ENCODE results near the gene SACM1L. TPM values are rescaled to one million over a fixed set of nuclear protein-coding genes. Genes with fewer than 3 reads are reported as not detected.

The SACM1L gene, protein sequence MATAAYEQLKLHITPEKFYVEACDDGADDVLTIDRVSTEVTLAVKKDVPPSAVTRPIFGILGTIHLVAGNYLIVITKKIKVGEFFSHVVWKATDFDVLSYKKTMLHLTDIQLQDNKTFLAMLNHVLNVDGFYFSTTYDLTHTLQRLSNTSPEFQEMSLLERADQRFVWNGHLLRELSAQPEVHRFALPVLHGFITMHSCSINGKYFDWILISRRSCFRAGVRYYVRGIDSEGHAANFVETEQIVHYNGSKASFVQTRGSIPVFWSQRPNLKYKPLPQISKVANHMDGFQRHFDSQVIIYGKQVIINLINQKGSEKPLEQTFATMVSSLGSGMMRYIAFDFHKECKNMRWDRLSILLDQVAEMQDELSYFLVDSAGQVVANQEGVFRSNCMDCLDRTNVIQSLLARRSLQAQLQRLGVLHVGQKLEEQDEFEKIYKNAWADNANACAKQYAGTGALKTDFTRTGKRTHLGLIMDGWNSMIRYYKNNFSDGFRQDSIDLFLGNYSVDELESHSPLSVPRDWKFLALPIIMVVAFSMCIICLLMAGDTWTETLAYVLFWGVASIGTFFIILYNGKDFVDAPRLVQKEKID
- 100 to 1,000 TPM; 149 to 161 TPM for total RNA-seq
- polyA plus RNA-seq (2013, experiment 1 of 2), result 63.0 TPM
- polyA plus RNA-seq (2013, experiment 2 of 2), result 66.3 TPM
- long read RNA-seq, experiment 1, transcript SACM1L-201 (20 exons, 3,723 nt), result major isoform, 9 of 55 reads
- long read RNA-seq, experiment 1, partial matches to known transcripts, result 33 of 55 reads
- long read RNA-seq, experiment 1, other reads (novel, unspliced or antisense), result 11 of 55 reads
- long read RNA-seq, experiment 2, transcript SACM1L-205 (19 exons, 2,013 nt), result minor isoform, 8 of 252 reads
- long read RNA-seq, experiment 2, transcript SACM1L-201 (20 exons, 3,723 nt), result major isoform, 166 of 252 reads
- long read RNA-seq, experiment 2, transcript SACM1L-202 (21 exons, 2,164 nt), result minor isoform, 5 of 252 reads
- long read RNA-seq, experiment 2, partial matches to known transcripts, result 40 of 252 reads
- long read RNA-seq, experiment 2, other reads (novel, unspliced or antisense), result 29 of 252 reads
- long read RNA-seq, experiment 3, transcript SACM1L-202 (21 exons, 2,164 nt), result minor isoform, 6 of 260 reads
- long read RNA-seq, experiment 3, transcript SACM1L-201 (20 exons, 3,723 nt), result major isoform, 185 of 260 reads
- long read RNA-seq, experiment 3, transcript SACM1L-205 (19 exons, 2,013 nt), result minor isoform, 7 of 260 reads
- long read RNA-seq, experiment 3, partial matches to known transcripts, result 39 of 260 reads
- long read RNA-seq, experiment 3, other reads (novel, unspliced or antisense), result 19 of 260 reads
- long read RNA-seq, experiment 4, transcript SACM1L-201 (20 exons, 3,723 nt), result major isoform, 49 of 68 reads
- long read RNA-seq, experiment 4, partial matches to known transcripts, result 3 of 68 reads
- long read RNA-seq, experiment 4, other reads (novel, unspliced or antisense), result 12 of 68 reads

GRCh38 chr3:45688882-45689786, at the start of gene SACM1L:
TSS of gene SACM1L (plus strand) at chr3:45689396. CDS start at chr3:45689466, 70 bp downstream.
- Histone ChIP-seq H3K9me3 (ENCODE audit: control insufficient read depth, low read length) (no peaks in the 10 kb centered on the region), H3K36me3 (ENCODE audit: control insufficient read depth, insufficient read depth, low read length) (peaks cover 46% of the 10 kb centered on the region), H3K27ac (ENCODE audit: low read depth, low read length) (peak within 1 kb of the TSS; percentile 87), H3K27me3 (ENCODE audit: control insufficient read depth, insufficient read depth, low read length, poor library complexity, severe bottlenecking) (no peaks in the 10 kb centered on the region), H3K9ac (ENCODE audit: extremely low read depth, low read length, poor library complexity, severe bottlenecking) (peak within 1 kb of the TSS; percentile 94), H3K4me1 (ENCODE audit: control insufficient read depth, insufficient read depth, low read length) (peaks cover 19% of the 10 kb centered on the region), H3K4me3 (ENCODE audit: low read length) (peak within 1 kb of the TSS; percentile 100)
- peaks cover 2% of the 10 kb centered on the region for H3K9me3 Mint-ChIP-seq
- TF ChIP-seq CTCF (conservative IDR thresholded peaks at IDR 0.05), result no peak
- peaks cover 28% of the 10 kb centered on the region for H3K36me3 Mint-ChIP-seq (ENCODE audit: low read depth)
- WGBS, 2 experiments (ENCODE audit: insufficient coverage in 1 of 2, insufficient read length in 1 of 2), result 0% methylated on average over 25 to 81 of the region's 81 CpGs
- H3K4me1 Mint-ChIP-seq, result peaks cover 48% of the 10 kb centered on the region
- DNase-seq, result peak; percentile 99
- H3K4me3 Mint-ChIP-seq, result peak within 1 kb of the TSS; percentile 92
- H3K27me3 Mint-ChIP-seq (ENCODE audit: insufficient read depth), result no peaks in the 10 kb centered on the region
- peak within 1 kb of the TSS; percentile 94 for H3K27ac Mint-ChIP-seq

DNA sequence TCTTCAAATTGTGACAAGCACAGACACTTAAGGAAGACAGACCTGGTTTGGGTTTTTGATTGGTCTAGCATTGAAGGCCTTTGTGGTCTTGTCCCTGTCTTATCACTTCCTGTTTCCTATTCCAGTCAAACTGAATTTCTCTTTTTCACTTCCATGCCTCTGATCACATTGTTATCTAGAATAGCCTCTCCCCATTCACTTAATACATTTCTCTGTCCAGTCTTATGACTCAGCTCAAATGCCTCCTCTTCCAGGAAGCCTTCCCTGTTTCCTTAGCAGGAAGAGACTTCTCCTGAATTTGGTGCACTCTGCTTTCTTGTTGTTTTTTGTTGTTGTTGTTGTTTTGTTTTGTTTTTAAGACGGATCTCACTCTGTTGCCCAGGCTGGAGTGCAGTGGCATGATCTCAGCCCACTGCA, 49.1 kb upstream of the SACM1L start:
- no peak overlapping the region for H3K27ac ChIP-seq (ENCODE audit: low read depth, low read length)
- H3K36me3 ChIP-seq (ENCODE audit: control insufficient read depth, insufficient read depth, low read length), result peaks cover 21% of the 10 kb centered on the region
- peaks cover 11% of the 10 kb centered on the region for H3K4me1 ChIP-seq (ENCODE audit: control insufficient read depth, insufficient read depth, low read length)
- H3K9ac ChIP-seq (ENCODE audit: extremely low read depth, low read length, poor library complexity, severe bottlenecking), result no peak overlapping the region
- Mint-ChIP-seq H3K27me3 (ENCODE audit: insufficient read depth) (no peaks in the 10 kb centered on the region), H3K27ac (no peak overlapping the region), H3K4me1 (peaks cover 33% of the 10 kb centered on the region), H3K4me3 (no peak overlapping the region), H3K9me3 (no peaks in the 10 kb centered on the region), H3K36me3 (ENCODE audit: low read depth) (peaks cover 19% of the 10 kb centered on the region)
- WGBS, 2 experiments (ENCODE audit: insufficient coverage in 1 of 2, insufficient read length in 1 of 2), result 100% methylated on average over 1 of the region's 1 CpG
- no peak overlapping the region for H3K4me3 ChIP-seq (ENCODE audit: low read length)
- no peaks in the 10 kb centered on the region for H3K9me3 ChIP-seq (ENCODE audit: control insufficient read depth, low read length)
- H3K27me3 ChIP-seq (ENCODE audit: control insufficient read depth, insufficient read depth, low read length, poor library complexity, severe bottlenecking), result no peaks in the 10 kb centered on the region
- DNase-seq, result no peak
- no peak for TF ChIP-seq CTCF (conservative IDR thresholded peaks at IDR 0.05)

Measured in endodermal cell (in vitro differentiated cells).